ENCODE measurements around the gene PROSER3. TPM values are rescaled to one million over a fixed set of nuclear protein-coding genes. Genes with fewer than 3 reads are reported as not detected.

The PROSER3 gene
- polyA plus RNA-seq, 3 donors from 2014 or later = 1.2 to 7.8 (median 2.2) TPM

DNA sequence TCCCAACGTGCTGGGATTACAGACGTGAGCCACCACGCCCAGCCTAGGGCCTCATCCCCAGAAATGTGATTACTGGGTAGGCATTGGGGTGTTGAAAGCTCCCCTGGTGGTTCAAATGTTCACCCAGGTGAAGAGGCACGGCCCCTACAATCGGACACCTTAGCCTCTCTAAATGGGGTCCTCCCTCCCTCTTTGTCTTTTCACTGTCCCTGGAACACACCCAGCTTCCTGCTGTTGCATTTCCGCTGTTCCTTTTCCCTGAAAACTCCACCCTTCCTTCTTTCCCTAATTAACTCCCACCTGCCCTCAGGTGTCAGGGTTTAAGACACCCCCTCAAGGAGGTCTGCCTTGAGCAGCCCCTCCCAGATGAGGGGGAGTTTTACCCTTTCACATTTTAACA, 58.3 kb downstream of the PROSER3 start:
- H3K27me3 Mint-ChIP-seq (ENCODE audit: low read depth in 3 of 3) = peaks cover 4 to 17% (median 7%) of the 10 kb centered on the region in 3 donors
- no peak overlapping the region for H3K27ac Mint-ChIP-seq
- H3K4me3 Mint-ChIP-seq = no peak overlapping the region
- peaks cover 0 to 3% (median 0%) of the 10 kb centered on the region in 6 donors for H3K9me3 Mint-ChIP-seq
- H3K4me1 Mint-ChIP-seq = peaks cover 3 to 6% of the 10 kb centered on the region in 2 donors
- no peak for DNase-seq
- no peaks in the 10 kb centered on the region for H3K36me3 Mint-ChIP-seq

DNA sequence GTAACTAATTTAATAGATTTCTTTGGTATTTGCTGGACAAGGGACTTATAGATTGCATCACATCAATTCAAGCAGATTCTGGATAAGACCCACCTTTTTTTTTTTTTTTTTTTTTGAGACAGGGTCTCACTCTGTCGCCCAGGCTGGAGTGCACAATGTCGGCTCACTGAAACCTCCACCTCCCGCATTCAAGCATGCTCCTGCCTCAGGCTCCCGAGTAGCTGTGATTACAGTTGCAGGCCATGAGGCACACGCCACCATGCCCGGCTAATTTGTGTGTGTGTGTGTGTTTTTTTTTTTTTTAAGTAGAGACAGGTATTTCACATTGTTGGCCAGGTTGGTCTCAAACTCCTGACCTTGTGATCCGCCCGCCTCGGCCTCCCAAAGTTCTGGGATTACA, 58.9 kb downstream of the PROSER3 start:
- Mint-ChIP-seq H3K27ac (no peak overlapping the region), H3K4me1 (peaks cover 3 to 6% of the 10 kb centered on the region in 2 donors), H3K4me3 (no peak overlapping the region), H3K36me3 (no peaks in the 10 kb centered on the region), H3K9me3 (peaks cover 0 to 3% (median 0%) of the 10 kb centered on the region in 6 donors), H3K27me3 (ENCODE audit: low read depth in 3 of 3) (peaks cover 4 to 17% (median 7%) of the 10 kb centered on the region in 3 donors)
- no peak for DNase-seq

DNA sequence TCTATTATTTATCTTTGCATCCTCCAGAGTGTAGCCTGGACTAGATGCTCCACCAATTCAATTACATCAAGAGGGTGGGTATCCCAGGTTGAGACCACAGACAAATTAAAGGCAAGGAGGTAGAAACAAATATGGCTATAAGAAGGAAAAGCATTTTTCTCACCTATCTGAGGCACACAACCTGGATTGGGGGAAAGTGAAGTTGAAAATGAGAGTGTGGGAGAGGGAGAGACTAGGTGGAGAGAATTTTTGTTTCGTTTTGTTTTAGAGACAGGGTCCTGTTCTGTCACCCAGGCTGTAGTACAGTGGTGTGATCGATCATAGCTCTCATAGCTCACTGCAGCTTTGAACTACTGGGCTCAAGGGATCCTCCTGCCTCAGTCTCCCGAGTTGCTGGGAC, 60.5 kb downstream of the PROSER3 start:
- no peak for DNase-seq
- no peak overlapping the region for H3K4me3 Mint-ChIP-seq
- no peak overlapping the region for H3K27ac Mint-ChIP-seq
- peaks cover 3 to 6% of the 10 kb centered on the region in 2 donors for H3K4me1 Mint-ChIP-seq
- H3K27me3 Mint-ChIP-seq (ENCODE audit: low read depth in 3 of 3) = peaks cover 7 to 24% (median 10%) of the 10 kb centered on the region in 3 donors
- peaks cover 0 to 3% (median 0%) of the 10 kb centered on the region in 6 donors for H3K9me3 Mint-ChIP-seq
- no peaks in the 10 kb centered on the region for H3K36me3 Mint-ChIP-seq

Other genes starting within 250 kb of the PROSER3 start
- 10 to 100 TPM in 2 of 3 donors, 1 to 10 TPM in 1; 5.0 to 24.5 (median 20.3) TPM for gene DMKN, start 244.5 kb upstream of the PROSER3 start, polyA plus RNA-seq
- gene SBSN, start 229.9 kb upstream of the PROSER3 start, polyA plus RNA-seq = not detected
- not detected for gene GAPDHS, start 224.7 kb upstream of the PROSER3 start, polyA plus RNA-seq
- gene TMEM147, start 212.6 kb upstream of the PROSER3 start, polyA plus RNA-seq = 100 to 1,000 TPM; 117 to 184 (median 151) TPM
- not detected for gene ATP4A, start 194.5 kb upstream of the PROSER3 start, polyA plus RNA-seq
- not detected for gene PMIS2, start 172.0 kb upstream of the PROSER3 start, polyA plus RNA-seq
- 1 to 10 TPM in 2 of 3 donors, under 1 TPM in 1; 0.98 to 7.5 (median 6.0) TPM for gene HAUS5, start 145.4 kb upstream of the PROSER3 start, polyA plus RNA-seq
- 10 to 100 TPM; 51.4 to 91.8 (median 72.7) TPM for gene RBM42, start 129.1 kb upstream of the PROSER3 start, polyA plus RNA-seq
- under 1 TPM; 0.55 to 0.79 (median 0.68) TPM for gene ETV2, start 116.4 kb upstream of the PROSER3 start, polyA plus RNA-seq
- 1,000 to 10,000 TPM in 1 of 3 donors, 100 to 1,000 TPM in 2; 711 to 1,050 (median 736) TPM for gene COX6B1, start 109.9 kb upstream of the PROSER3 start, polyA plus RNA-seq
- not detected for gene UPK1A, start 91.7 kb upstream of the PROSER3 start, polyA plus RNA-seq
- not detected for gene ZBTB32, start 53.6 kb upstream of the PROSER3 start, polyA plus RNA-seq
- 1 to 10 TPM in 1 of 3 donors, under 1 TPM in 1, not detected in 1; 0.30 to 1.8 TPM for gene KMT2B, start 40.2 kb upstream of the PROSER3 start, polyA plus RNA-seq
- 100 to 1,000 TPM in 2 of 3 donors, 10 to 100 TPM in 1; 94.6 to 116 (median 109) TPM for gene IGFLR1, start 15.7 kb upstream of the PROSER3 start, polyA plus RNA-seq
- gene U2AF1L4, start 12.8 kb upstream of the PROSER3 start, polyA plus RNA-seq = 10 to 100 TPM; 11.8 to 21.4 (median 15.8) TPM
- 100 to 1,000 TPM; 127 to 149 (median 129) TPM for gene PSENEN, start 12.5 kb upstream of the PROSER3 start, polyA plus RNA-seq
- 10 to 100 TPM in 2 of 3 donors, 1 to 10 TPM in 1; 9.7 to 15.2 (median 12.6) TPM for gene LIN37, start 9.6 kb upstream of the PROSER3 start, polyA plus RNA-seq
- not detected for gene HSPB6, start 1.1 kb upstream of the PROSER3 start, polyA plus RNA-seq
- under 1 TPM in 1 of 3 donors, not detected in 2; 0.37 TPM for gene ARHGAP33, start 17.4 kb downstream of the PROSER3 start, polyA plus RNA-seq
- gene PRODH2, start 54.7 kb downstream of the PROSER3 start, polyA plus RNA-seq = not detected
- gene NPHS1, start 94.3 kb downstream of the PROSER3 start, polyA plus RNA-seq = not detected
- under 1 TPM in 1 of 3 donors, not detected in 2; 0.19 TPM for gene KIRREL2, start 98.7 kb downstream of the PROSER3 start, polyA plus RNA-seq
- gene APLP1, start 110.4 kb downstream of the PROSER3 start, polyA plus RNA-seq = under 1 TPM in 1 of 3 donors, not detected in 2; 0.72 TPM
- 1 to 10 TPM; 2.7 to 8.0 (median 2.9) TPM for gene NFKBID, start 142.4 kb downstream of the PROSER3 start, polyA plus RNA-seq
- 1,000 to 10,000 TPM; 1,885 to 2,801 (median 2,654) TPM for gene HCST, start 144.4 kb downstream of the PROSER3 start, polyA plus RNA-seq
- gene TYROBP, start 150.1 kb downstream of the PROSER3 start, polyA plus RNA-seq = 1,000 to 10,000 TPM; 2,771 to 3,312 (median 2,871) TPM
- gene LRFN3, start 178.2 kb downstream of the PROSER3 start, polyA plus RNA-seq = under 1 TPM; 0.17 to 0.62 (median 0.32) TPM
- gene SDHAF1, start 237.0 kb downstream of the PROSER3 start, polyA plus RNA-seq = 10 to 100 TPM; 44.7 to 51.0 (median 48.3) TPM

Measured in immature natural killer cell (primary cell).